ENCODE measurements around the gene TFCP2.

The TFCP2 gene

GRCh38 chr12:51059086-51059485 is 113.8 kb downstream of the TFCP2 start:
- Histone ChIP-seq H2AFZ (ENCODE audit: low read depth, low read length, severe bottlenecking) (no peak overlapping the region), H3K9ac (ENCODE audit: low read length) (no peak overlapping the region), H3K36me3 (ENCODE audit: low read length) (peaks cover 4% of the 10 kb centered on the region; the same call in 1 of the 2 replicates), H3K9me2 (replicated peaks; ENCODE audit: insufficient read depth, low read length) (no peaks in the 10 kb centered on the region), H3K27me3 (ENCODE audit: low read length) (no peaks in the 10 kb centered on the region), H4K20me1 (ENCODE audit: low read depth, low read length) (no peaks in the 10 kb centered on the region), H3F3A (ENCODE audit: insufficient read depth) (0 out of 2 replicates have a peak, but pooled peaks cover 5% of the 10 kb centered on the region), H3K79me2 (ENCODE audit: insufficient read depth, low read length) (no peaks in the 10 kb centered on the region), H3K4me2 (ENCODE audit: low read depth, low read length, poor library complexity, severe bottlenecking) (no peak overlapping the region), H3K27ac (ENCODE audit: low read depth, low read length) (no peak overlapping the region), H3K4me3 (ENCODE audit: insufficient read depth, low read length, poor library complexity, severe bottlenecking) (no peak overlapping the region), H3K9me3 (ENCODE audit: insufficient read depth, low read length) (no peaks in the 10 kb centered on the region)
- TF ChIP-seq EZH2phosphoT487 (conservative IDR thresholded peaks at IDR 0.05; ENCODE audit: low read length) (no peak), CTCF (IDR thresholded peaks at IDR 0.05; ENCODE audit: insufficient read depth, low read length, poor library complexity, severe bottlenecking) (no peak)

DNA sequence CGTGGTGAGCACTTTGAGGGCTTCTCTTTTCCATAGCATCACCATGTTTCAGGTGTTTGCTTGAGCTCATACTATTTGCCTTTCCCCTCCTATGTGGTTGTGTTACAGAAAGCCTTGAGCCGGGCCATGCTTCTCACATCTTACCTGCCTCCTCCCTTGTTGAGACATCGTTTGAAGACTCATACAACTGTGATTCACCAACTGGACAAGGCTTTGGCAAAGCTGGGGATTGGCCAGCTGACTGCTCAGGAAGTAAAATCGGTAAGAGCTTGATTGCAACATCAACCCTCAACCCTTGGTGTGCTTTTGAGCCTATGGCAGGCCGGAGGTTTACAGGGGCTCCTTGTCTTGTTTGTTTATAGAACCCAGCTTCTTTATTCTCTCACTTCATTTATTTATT is 116.7 kb downstream of the TFCP2 start:
- no peaks in the 10 kb centered on the region for H4K20me1 ChIP-seq (ENCODE audit: low read depth, low read length)
- H3K4me2 ChIP-seq (ENCODE audit: low read depth, low read length, poor library complexity, severe bottlenecking) = no peak overlapping the region
- peaks cover 7% of the 10 kb centered on the region; the same call in 1 of the 2 replicates for H3K36me3 ChIP-seq (ENCODE audit: low read length)

GRCh38 chr12:51055060-51055459 is 117.9 kb downstream of the TFCP2 start:
- Histone ChIP-seq H3K9ac (ENCODE audit: low read length) (no peak overlapping the region), H3F3A (ENCODE audit: insufficient read depth) (no peaks in the 10 kb centered on the region), H3K4me3 (ENCODE audit: insufficient read depth, low read length, poor library complexity, severe bottlenecking) (no peak overlapping the region), H3K9me3 (ENCODE audit: insufficient read depth, low read length) (no peaks in the 10 kb centered on the region), H3K36me3 (ENCODE audit: low read length) (peaks cover 7% of the 10 kb centered on the region; the same call in 1 of the 2 replicates), H3K79me2 (ENCODE audit: insufficient read depth, low read length) (no peaks in the 10 kb centered on the region), H3K27me3 (ENCODE audit: low read length) (no peaks in the 10 kb centered on the region), H3K27ac (ENCODE audit: low read depth, low read length) (no peak overlapping the region), H3K4me2 (ENCODE audit: low read depth, low read length, poor library complexity, severe bottlenecking) (no peak overlapping the region), H3K9me2 (replicated peaks; ENCODE audit: insufficient read depth, low read length) (no peaks in the 10 kb centered on the region), H4K20me1 (ENCODE audit: low read depth, low read length) (no peaks in the 10 kb centered on the region), H2AFZ (ENCODE audit: low read depth, low read length, severe bottlenecking) (no peak overlapping the region)
- TF ChIP-seq EZH2phosphoT487 (conservative IDR thresholded peaks at IDR 0.05; ENCODE audit: low read length) (no peak), CTCF (IDR thresholded peaks at IDR 0.05; ENCODE audit: insufficient read depth, low read length, poor library complexity, severe bottlenecking) (no peak)

More for the DNA sequence above, 116.7 kb downstream of the TFCP2 start:
- H3K27ac ChIP-seq (ENCODE audit: low read depth, low read length) = no peak overlapping the region
- no peak overlapping the region for H2AFZ ChIP-seq (ENCODE audit: low read depth, low read length, severe bottlenecking)
- no peaks in the 10 kb centered on the region for H3K9me3 ChIP-seq (ENCODE audit: insufficient read depth, low read length)
- H3K4me3 ChIP-seq (ENCODE audit: insufficient read depth, low read length, poor library complexity, severe bottlenecking) = no peak overlapping the region
- H3K79me2 ChIP-seq (ENCODE audit: insufficient read depth, low read length) = no peaks in the 10 kb centered on the region
- H3K27me3 ChIP-seq (ENCODE audit: low read length) = no peaks in the 10 kb centered on the region
- TF ChIP-seq EZH2phosphoT487 (conservative IDR thresholded peaks at IDR 0.05; ENCODE audit: low read length) = no peak
- no peak overlapping the region for H3K9ac ChIP-seq (ENCODE audit: low read length)
- no peaks in the 10 kb centered on the region for H3F3A ChIP-seq (ENCODE audit: insufficient read depth)
- no peaks in the 10 kb centered on the region for H3K9me2 ChIP-seq (replicated peaks; ENCODE audit: insufficient read depth, low read length)

- no peak overlapping the region for H3K27ac ChIP-seq (ENCODE audit: low read depth, low read length)
- no peaks in the 10 kb centered on the region for H3F3A ChIP-seq (ENCODE audit: insufficient read depth)
- no peak overlapping the region for H2AFZ ChIP-seq (ENCODE audit: low read depth, low read length, severe bottlenecking)
- peaks cover 19% of the 10 kb centered on the region for H3K79me2 ChIP-seq (ENCODE audit: insufficient read depth, low read length)
- TF ChIP-seq CTCF (IDR thresholded peaks at IDR 0.05; ENCODE audit: insufficient read depth, low read length, poor library complexity, severe bottlenecking) = no peak
- TF ChIP-seq EZH2phosphoT487 (conservative IDR thresholded peaks at IDR 0.05; ENCODE audit: low read length) = no peak
- no peaks in the 10 kb centered on the region for H3K9me3 ChIP-seq (ENCODE audit: insufficient read depth, low read length)
- H3K4me3 ChIP-seq (ENCODE audit: insufficient read depth, low read length, poor library complexity, severe bottlenecking) = no peak overlapping the region
- H3K36me3 ChIP-seq (ENCODE audit: low read length) = peaks cover 7% of the 10 kb centered on the region; the same call in 1 of the 2 replicates
- no peaks in the 10 kb centered on the region for H4K20me1 ChIP-seq (ENCODE audit: low read depth, low read length)
- H3K4me2 ChIP-seq (ENCODE audit: low read depth, low read length, poor library complexity, severe bottlenecking) = no peak overlapping the region
- H3K27me3 ChIP-seq (ENCODE audit: low read length) = no peaks in the 10 kb centered on the region
- no peaks in the 10 kb centered on the region for H3K9me2 ChIP-seq (replicated peaks; ENCODE audit: insufficient read depth, low read length)
- no peak overlapping the region for H3K9ac ChIP-seq (ENCODE audit: low read length)
Measured at GRCh38 chr12:51051787-51052186, 121.1 kb downstream of the TFCP2 start.

Measured in SU-DHL-6 (cell line).